Measurements from ENCODE around the gene ANO4. TPM values are rescaled to one million over a fixed set of nuclear protein-coding genes. Genes with fewer than 3 reads are reported as not detected.

ANO4 gene
- total and polyA plus RNA-seq, 2 donors (not counting 1 experiment from before 2014, with no cell fraction given): not detected

- Histone ChIP-seq H3K27ac (ENCODE audit: low read length in 2 of 2) (no peak overlapping the region), H3K36me3 (replicated peaks in 1 of 2; ENCODE audit: control extremely low read depth in 1 of 2, control insufficient read depth in 1 of 2, extremely low read depth in 1 of 2, insufficient read depth in 2 of 2, low read length in 1 of 2) (no peaks in the 10 kb centered on the region), H3K4me1 (ENCODE audit: control insufficient read depth in 2 of 2, insufficient read depth in 2 of 2, low read length in 2 of 2) (no peaks in the 10 kb centered on the region), H3K9ac (ENCODE audit: low read length) (no peak overlapping the region), H3K4me3 (ENCODE audit: control extremely low read depth in 1 of 5, extremely low read depth in 1 of 5, insufficient read depth in 1 of 5, low read depth in 2 of 5, low read length in 4 of 5) (no peak overlapping the region), H3K27me3 (replicated peaks in 1 of 4; ENCODE audit: control extremely low read depth in 1 of 4, control insufficient read depth in 3 of 4, insufficient read depth in 4 of 4, low read length in 3 of 4) (no peaks in the 10 kb centered on the region), H3K9me3 (ENCODE audit: control extremely low read depth in 1 of 3, control insufficient read depth in 2 of 3, insufficient read depth in 1 of 3, low read length in 2 of 3) (no peaks in the 10 kb centered on the region), H4K20me1 (ENCODE audit: control insufficient read depth, insufficient read depth, low read length, poor library complexity, severe bottlenecking) (no peaks in the 10 kb centered on the region), H3K4me2 (replicated peaks; ENCODE audit: low read depth, low read length, poor library complexity, severe bottlenecking) (no peak overlapping the region), H3K79me2 (ENCODE audit: control insufficient read depth, insufficient read depth, low read length) (no peaks in the 10 kb centered on the region), H2AFZ (ENCODE audit: insufficient read depth, low read depth, low read length, poor library complexity, severe bottlenecking) (no peak overlapping the region)
- ATAC-seq (ENCODE audit: low read depth): no peak
- Mint-ChIP-seq H3K9me3 (ENCODE audit: insufficient read depth) (peaks cover 3% of the 10 kb centered on the region), H3K4me1 (no peaks in the 10 kb centered on the region), H3K27me3 (peaks cover 3% of the 10 kb centered on the region), H3K27ac (no peak overlapping the region), H3K4me3 (no peak overlapping the region)
- no peak for DNase-seq
- CTCF ChIA-PET: no interaction called here
- POLR2A ChIA-PET: no interaction called here
- TF ChIP-seq, protein P1, sequence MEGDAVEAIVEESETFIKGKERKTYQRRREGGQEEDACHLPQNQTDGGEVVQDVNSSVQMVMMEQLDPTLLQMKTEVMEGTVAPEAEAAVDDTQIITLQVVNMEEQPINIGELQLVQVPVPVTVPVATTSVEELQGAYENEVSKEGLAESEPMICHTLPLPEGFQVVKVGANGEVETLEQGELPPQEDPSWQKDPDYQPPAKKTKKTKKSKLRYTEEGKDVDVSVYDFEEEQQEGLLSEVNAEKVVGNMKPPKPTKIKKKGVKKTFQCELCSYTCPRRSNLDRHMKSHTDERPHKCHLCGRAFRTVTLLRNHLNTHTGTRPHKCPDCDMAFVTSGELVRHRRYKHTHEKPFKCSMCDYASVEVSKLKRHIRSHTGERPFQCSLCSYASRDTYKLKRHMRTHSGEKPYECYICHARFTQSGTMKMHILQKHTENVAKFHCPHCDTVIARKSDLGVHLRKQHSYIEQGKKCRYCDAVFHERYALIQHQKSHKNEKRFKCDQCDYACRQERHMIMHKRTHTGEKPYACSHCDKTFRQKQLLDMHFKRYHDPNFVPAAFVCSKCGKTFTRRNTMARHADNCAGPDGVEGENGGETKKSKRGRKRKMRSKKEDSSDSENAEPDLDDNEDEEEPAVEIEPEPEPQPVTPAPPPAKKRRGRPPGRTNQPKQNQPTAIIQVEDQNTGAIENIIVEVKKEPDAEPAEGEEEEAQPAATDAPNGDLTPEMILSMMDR (IDR thresholded peaks at IDR 0.05): no peak
- no peak for TF ChIP-seq EZH2 (IDR thresholded peaks at IDR 0.05; ENCODE audit: borderline replicate concordance, insufficient read depth, low read depth, low read length, poor library complexity, severe bottlenecking)
- intact Hi-C loops (cut with micrococcal nuclease): no loop called here
- 64% methylated on average over 1 of the region's 1 CpG for WGBS (ENCODE audit: insufficient coverage)
Observed at GRCh38 chr12:100778967-100779590, 15.5 kb upstream of the ANO4 start.

DNA sequence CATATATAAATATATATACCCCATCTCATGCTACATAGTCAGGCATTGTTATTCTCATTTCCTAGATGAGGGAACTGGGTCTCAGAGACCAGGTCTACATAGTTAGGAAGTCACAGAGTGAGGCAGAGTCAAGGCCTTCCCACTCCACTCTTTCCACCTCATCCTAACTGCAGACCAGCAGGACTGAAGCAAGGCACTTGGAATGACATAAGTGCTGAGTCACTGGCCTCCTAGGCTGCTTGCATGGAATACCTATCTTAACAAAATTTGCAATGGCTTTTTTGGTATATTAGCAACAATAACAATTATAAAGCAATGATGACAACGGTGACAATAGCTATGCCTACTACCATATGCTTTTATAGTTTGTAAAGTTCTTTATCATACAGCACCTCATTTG is 5.4 kb upstream of the ANO4 start:
- no peak overlapping the region for H2AFZ ChIP-seq (ENCODE audit: insufficient read depth, low read depth, low read length, poor library complexity, severe bottlenecking)
- TF ChIP-seq EZH2 (IDR thresholded peaks at IDR 0.05; ENCODE audit: borderline replicate concordance, insufficient read depth, low read depth, low read length, poor library complexity, severe bottlenecking): no peak
- TF ChIP-seq, protein P1 (IDR thresholded peaks at IDR 0.05): no peak
- no peak overlapping the region for H3K9ac ChIP-seq (ENCODE audit: low read length)
- ChIA-PET CTCF (no interaction called here), POLR2A (no interaction called here)
- no peaks in the 10 kb centered on the region for H4K20me1 ChIP-seq (ENCODE audit: control insufficient read depth, insufficient read depth, low read length, poor library complexity, severe bottlenecking)
- whole genome bisulfite sequencing (ENCODE audit: insufficient coverage): no CpG with 5 or more reads among the region's 1 CpG
- no peak for DNase-seq
- Mint-ChIP-seq H3K4me3 (no peak overlapping the region), H3K9me3 (ENCODE audit: insufficient read depth) (no peaks in the 10 kb centered on the region), H3K27me3 (peaks cover 6% of the 10 kb centered on the region), H3K27ac (no peak overlapping the region), H3K4me1 (no peaks in the 10 kb centered on the region)
- H3K4me1 ChIP-seq (ENCODE audit: control insufficient read depth in 2 of 2, insufficient read depth in 2 of 2, low read length in 2 of 2): no peaks in the 10 kb centered on the region
- no peaks in the 10 kb centered on the region for H3K79me2 ChIP-seq (ENCODE audit: control insufficient read depth, insufficient read depth, low read length)
- no peak for ATAC-seq (ENCODE audit: low read depth)
- H3K4me3 ChIP-seq (ENCODE audit: control extremely low read depth in 1 of 5, extremely low read depth in 1 of 5, insufficient read depth in 1 of 5, low read depth in 2 of 5, low read length in 4 of 5): no peak overlapping the region
- H3K4me2 ChIP-seq (replicated peaks; ENCODE audit: low read depth, low read length, poor library complexity, severe bottlenecking): no peak overlapping the region
- no peak overlapping the region for H3K27ac ChIP-seq (ENCODE audit: low read length in 2 of 2)
- no peaks in the 10 kb centered on the region for H3K27me3 ChIP-seq (replicated peaks in 1 of 4; ENCODE audit: control extremely low read depth in 1 of 4, control insufficient read depth in 3 of 4, insufficient read depth in 4 of 4, low read length in 3 of 4)
- intact Hi-C loops (cut with micrococcal nuclease): no loop called here
- no peaks in the 10 kb centered on the region for H3K9me3 ChIP-seq (ENCODE audit: control extremely low read depth in 1 of 3, control insufficient read depth in 2 of 3, insufficient read depth in 1 of 3, low read length in 2 of 3)
- no peaks in the 10 kb centered on the region for H3K36me3 ChIP-seq (replicated peaks in 1 of 2; ENCODE audit: control extremely low read depth in 1 of 2, control insufficient read depth in 1 of 2, extremely low read depth in 1 of 2, insufficient read depth in 2 of 2, low read length in 1 of 2)

Data from B cell (primary cell).